Endothelial cell of umbilical vein (primary cell): ENCODE data around the gene ELOVL1. TPM values are rescaled to one million over a fixed set of nuclear protein-coding genes. Genes with fewer than 3 reads are reported as not detected.

ENCODE experiments used
- BruUV-seq: library from RNA; stranded (reverse); fragments of 400-500 nt; replicated peaks from 2 replicates; lab custom pipeline; 2021; lab: Mats Ljungman, UMichigan
- CTCF ChIA-PET: fragments of 300-600, 350-600 bp; sonication (Branson Sonifier 250); formaldehyde crosslinking; loops from one replicate; lab custom pipeline; 2021; ENCODE audit warnings: antibody characterized with exemption, inconsistent platforms; lab: Charles Lee
- POLR2A ChIA-PET: fragments of 300-600, 350-600 bp; sonication (Branson Sonifier 250); formaldehyde crosslinking; loops from one replicate; lab custom pipeline; 2021; ENCODE audit warnings: antibody characterized with exemption, inconsistent platforms; lab: Charles Lee
- DNase-seq: peaks from one replicate; pipeline ENCODE4 v3.0.0-alpha.2; 2011; ENCODE audit warnings: low read depth, low spot score
- FAIRE-seq: peaks from 2 replicates; lab custom pipeline; 2011; peaks lifted over from hg19 to GRCh38; lab: Jason Lieb, UNC
- H2AFZ ChIP-seq: 2 replicates; pipeline ENCODE4 v1.6.0; 2012; ENCODE audit warnings: low read depth, low read length, control low read depth, inconsistent platforms
- H3K27ac ChIP-seq: 2 replicates; pipeline ENCODE4 v1.5.1; 2011; ENCODE audit warnings: low read depth, mild to moderate bottlenecking, control low read depth, low read length, moderate library complexity; ENCODE audit not compliant: insufficient read depth
- H3K27me3 ChIP-seq, 2 experiments: 2 replicates each; pipeline versions ENCODE4 v1.6.0 to v1.6.1; 2011; ENCODE audit warnings: low read length in 2 of 2, mixed read lengths in 1 of 2; ENCODE audit not compliant: control insufficient read depth in 2 of 2, insufficient read depth in 2 of 2
- H3K36me3 ChIP-seq, 2 experiments: 2 replicates in 1 of 2; 3 replicates in 1 of 2; pipeline ENCODE4 v1.5.1; 2011; ENCODE audit warnings: low read length in 2 of 2, mild to moderate bottlenecking in 1 of 2, moderate library complexity in 1 of 2; ENCODE audit not compliant: control insufficient read depth in 2 of 2, insufficient read depth in 2 of 2; ENCODE audit errors: extremely low read depth in 1 of 2
- H3K4me1 ChIP-seq: 3 replicates; pipeline ENCODE4 v1.5.1; 2011; ENCODE audit warnings: mild to moderate bottlenecking, low read length; ENCODE audit not compliant: control insufficient read depth, insufficient read depth; ENCODE audit errors: extremely low read depth
- H3K4me2 ChIP-seq: 2 replicates; pipeline ENCODE4 v1.6.1; 2011; ENCODE audit warnings: low read length, control low read depth, mixed read lengths; ENCODE audit not compliant: insufficient read depth
- H3K4me3 ChIP-seq, 3 experiments: fragments of 200-600 bp in 1 of 3; sonication (generic), shearing (Covaris generic) in 1 of 3; replicated peaks in 1 of 3; 2 replicates each; pipeline ENCODE4 v1.5.1; 2011 to 2016; ENCODE audit warnings: control low read depth in 3 of 3, low read length in 3 of 3, mild to moderate bottlenecking in 2 of 3, inconsistent platforms in 1 of 3, low read depth in 1 of 3, moderate library complexity in 1 of 3; ENCODE audit not compliant: insufficient read depth in 1 of 3
- H3K79me2 ChIP-seq: 2 replicates; pipeline ENCODE4 v1.6.0; 2012; ENCODE audit warnings: low read length, inconsistent platforms; ENCODE audit not compliant: control insufficient read depth, insufficient read depth
- H3K9ac ChIP-seq: replicated peaks from 2 replicates; pipeline ENCODE3; 2011; ENCODE audit warnings: low read length, control low read depth; ENCODE audit not compliant: insufficient read depth; ENCODE audit errors: extremely low read depth
- H3K9me1 ChIP-seq: replicated peaks from 3 replicates; pipeline ENCODE4 v1.6.0; 2011; ENCODE audit warnings: mild to moderate bottlenecking, low read length; ENCODE audit not compliant: control insufficient read depth, insufficient read depth; ENCODE audit errors: extremely low read depth
- H3K9me3 ChIP-seq: replicated peaks from 2 replicates; pipeline ENCODE4 v1.5.1; 2012; ENCODE audit warnings: low read length, inconsistent platforms; ENCODE audit not compliant: control insufficient read depth, insufficient read depth
- H4K20me1 ChIP-seq: replicated peaks from 2 replicates; pipeline ENCODE3; 2011; ENCODE audit warnings: mild to moderate bottlenecking, low read length; ENCODE audit not compliant: control insufficient read depth, insufficient read depth; ENCODE audit errors: extremely low read depth
- EZH2 ChIP-seq: IDR thresholded peaks from 2 replicates; pipeline ENCODE4 v1.6.1; 2012; ENCODE audit warnings: borderline replicate concordance, low read depth, mild to moderate bottlenecking, moderate library complexity, low read length, inconsistent platforms; ENCODE audit not compliant: severe bottlenecking
- FOS ChIP-seq: IDR thresholded peaks from 2 replicates; pipeline ENCODE4 v1.6.1; 2011; ENCODE audit warnings: mild to moderate bottlenecking, low read length, moderate library complexity, borderline replicate concordance; ENCODE audit not compliant: insufficient read depth
- GATA2 ChIP-seq: IDR thresholded peaks from 2 replicates; pipeline ENCODE4 v1.7.0; 2011; ENCODE audit warnings: low read depth, mild to moderate bottlenecking, moderate library complexity, mixed read lengths, low read length; ENCODE audit not compliant: insufficient read length, insufficient read depth
- JUN ChIP-seq: IDR thresholded peaks from 2 replicates; pipeline ENCODE4 v1.6.1; 2011; ENCODE audit warnings: borderline replicate concordance, low read depth; ENCODE audit not compliant: insufficient read length, insufficient read depth
- MYC ChIP-seq: IDR thresholded peaks from one replicate; pipeline ENCODE4 v1.6.1; 2011; ENCODE audit warnings: mild to moderate bottlenecking, low read depth, low read length
- POLR2A ChIP-seq: IDR thresholded peaks from 2 replicates; pipeline ENCODE4 v1.6.1; 2012; ENCODE audit warnings: low read depth, mild to moderate bottlenecking, control low read depth, low read length
- POLR2AphosphoS5 ChIP-seq: IDR thresholded peaks from 2 replicates; pipeline ENCODE4 v1.6.1; 2012; ENCODE audit warnings: low read depth, mild to moderate bottlenecking, control low read depth, low read length, moderate library complexity; ENCODE audit not compliant: insufficient read depth
- dilution Hi-C: fragments of 300-500 bp; cut with MboI; formaldehyde crosslinking; loops from one replicate; pipeline ENCODE4 v1.15.0; 2019; ENCODE audit warnings: low sequenced_read_pairs; ENCODE audit not compliant: extremely low pct_ligation_motif_present
- intact Hi-C: fragments of 100-400 bp; cut with micrococcal nuclease; formaldehyde crosslinking; loops from one replicate; pipeline ENCODE4 v1.10.0; 2022
- polyA plus RNA-seq, 4 experiments: library from polyadenylated mRNA; depleted of rRNA in 3 of 4; stranded (reverse) in 3 of 4; unstranded in 1 of 4; fragments of >200 nt; gene quantifications; 2 replicates each; pipeline versions ENCODE4 v1.2.1 to v1.2.3, GENCODE V29; 2011 to 2012; ENCODE audit warnings: missing spikeins in 1 of 4
- total RNA-seq: library from RNA; stranded (reverse); gene quantifications from 2 replicates; pipeline ENCODE4 v1.2.3, GENCODE V29; 2021
- TF ChIP-seq, protein P1 (sequence below), 2 donors: IDR thresholded peaks; 1 replicate in 1 of 2; 2 replicates in 1 of 2; pipeline ENCODE4 v1.5.1; 2011; ENCODE audit warnings: low read length in 2 of 2, mild to moderate bottlenecking in 2 of 2, moderate library complexity in 2 of 2, control low read depth in 1 of 2, inconsistent platforms in 1 of 2, low read depth in 1 of 2; ENCODE audit not compliant: insufficient read depth in 1 of 2; ENCODE audit errors: extremely low read depth in 1 of 2
- TF ChIP-seq, protein P2 (sequence below): IDR thresholded peaks from 2 replicates; pipeline ENCODE4 v1.6.1; 2011; ENCODE audit not compliant: insufficient read depth, insufficient read length

Gene ELOVL1
- total and polyA plus RNA-seq, 2 donors (not counting 3 experiments of a cell fraction or from before 2014, with no cell fraction given): 134 to 303 TPM

DNA sequence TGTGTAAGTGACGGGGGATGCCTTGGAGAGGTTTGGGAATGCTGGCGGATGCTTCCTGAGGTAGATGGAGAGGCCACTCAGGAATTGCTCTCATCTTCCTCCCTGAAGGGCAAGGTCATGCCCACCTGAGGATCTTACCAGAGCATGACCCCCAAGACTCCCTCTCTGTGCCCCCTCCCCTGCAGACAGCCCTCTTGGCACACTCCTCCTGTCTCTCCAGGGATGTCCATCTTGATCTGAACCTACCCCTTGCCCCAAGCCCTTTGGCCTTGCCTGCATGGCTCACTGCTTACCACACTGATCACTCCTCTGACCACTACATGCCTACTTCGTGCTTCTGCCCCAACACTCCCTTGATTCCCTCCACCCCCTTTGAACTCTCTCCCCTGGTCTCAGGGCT, 48.0 kb downstream of the ELOVL1 start:
- dilution Hi-C loops: no loop called here
- Histone ChIP-seq H3K9me3 (no peaks in the 10 kb centered on the region), H3K9ac (no peak overlapping the region), H3K36me3 (peaks cover 49 to 86% of the 10 kb centered on the region in 2 experiments), H3K79me2 (no peaks in the 10 kb centered on the region), H2AFZ (no peak overlapping the region), H3K4me1 (no peaks in the 10 kb centered on the region), H3K9me1 (no peaks in the 10 kb centered on the region), H3K4me3 (no peak overlapping the region), H4K20me1 (no peaks in the 10 kb centered on the region), H3K27me3 (no peaks in the 10 kb centered on the region), H3K4me2 (no peak overlapping the region), H3K27ac (no peak overlapping the region)
- FAIRE-seq (no peak), DNase-seq (no peak)
- TF ChIP-seq, protein P1, sequence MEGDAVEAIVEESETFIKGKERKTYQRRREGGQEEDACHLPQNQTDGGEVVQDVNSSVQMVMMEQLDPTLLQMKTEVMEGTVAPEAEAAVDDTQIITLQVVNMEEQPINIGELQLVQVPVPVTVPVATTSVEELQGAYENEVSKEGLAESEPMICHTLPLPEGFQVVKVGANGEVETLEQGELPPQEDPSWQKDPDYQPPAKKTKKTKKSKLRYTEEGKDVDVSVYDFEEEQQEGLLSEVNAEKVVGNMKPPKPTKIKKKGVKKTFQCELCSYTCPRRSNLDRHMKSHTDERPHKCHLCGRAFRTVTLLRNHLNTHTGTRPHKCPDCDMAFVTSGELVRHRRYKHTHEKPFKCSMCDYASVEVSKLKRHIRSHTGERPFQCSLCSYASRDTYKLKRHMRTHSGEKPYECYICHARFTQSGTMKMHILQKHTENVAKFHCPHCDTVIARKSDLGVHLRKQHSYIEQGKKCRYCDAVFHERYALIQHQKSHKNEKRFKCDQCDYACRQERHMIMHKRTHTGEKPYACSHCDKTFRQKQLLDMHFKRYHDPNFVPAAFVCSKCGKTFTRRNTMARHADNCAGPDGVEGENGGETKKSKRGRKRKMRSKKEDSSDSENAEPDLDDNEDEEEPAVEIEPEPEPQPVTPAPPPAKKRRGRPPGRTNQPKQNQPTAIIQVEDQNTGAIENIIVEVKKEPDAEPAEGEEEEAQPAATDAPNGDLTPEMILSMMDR (IDR thresholded peaks at IDR 0.05; ENCODE audit: extremely low read depth in 1 of 2, insufficient read depth in 1 of 2, low read depth in 1 of 2, low read length in 2 of 2): no peak
- TF ChIP-seq, protein P2, sequence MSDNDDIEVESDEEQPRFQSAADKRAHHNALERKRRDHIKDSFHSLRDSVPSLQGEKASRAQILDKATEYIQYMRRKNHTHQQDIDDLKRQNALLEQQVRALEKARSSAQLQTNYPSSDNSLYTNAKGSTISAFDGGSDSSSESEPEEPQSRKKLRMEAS: no peak
- TF ChIP-seq POLR2AphosphoS5: no peak
- CTCF ChIA-PET: interaction anchor here (1.1 to 2.3 kb wide), 2 partner anchors 63 to 95 kb away, joined by 3 to 8 read pairs; no protein-coding TSS in a partner anchor
- POLR2A ChIA-PET: no interaction called here
- no TSS peak for BruUV-seq
- intact Hi-C loops: no loop called here

DNA sequence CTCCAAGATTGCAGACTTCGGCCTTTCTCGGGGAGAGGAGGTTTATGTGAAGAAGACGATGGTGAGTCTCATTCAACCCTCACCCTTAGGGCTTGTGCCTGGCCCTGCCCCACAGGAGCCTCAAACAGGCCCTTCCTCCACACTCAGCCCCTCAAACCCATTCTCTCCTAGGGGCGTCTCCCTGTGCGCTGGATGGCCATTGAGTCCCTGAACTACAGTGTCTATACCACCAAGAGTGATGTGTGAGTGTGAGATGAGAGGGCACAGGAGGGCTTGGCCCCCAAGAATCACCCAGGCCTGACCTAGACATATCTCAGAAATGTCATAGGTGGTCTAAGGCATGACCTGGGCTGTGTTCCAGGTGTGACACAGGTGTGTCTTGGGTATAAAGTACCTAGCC, 48.5 kb downstream of the ELOVL1 start:
- no peak for FAIRE-seq
- H3K27me3 ChIP-seq: no peaks in the 10 kb centered on the region
- BruUV-seq: no TSS peak

More for the DNA sequence above, 48.5 kb downstream of the ELOVL1 start:
- Histone ChIP-seq H3K36me3 (peaks cover 45 to 83% of the 10 kb centered on the region in 2 experiments), H3K9me3 (no peaks in the 10 kb centered on the region), H3K4me1 (no peaks in the 10 kb centered on the region), H2AFZ (no peak overlapping the region), H4K20me1 (no peaks in the 10 kb centered on the region), H3K9me1 (no peaks in the 10 kb centered on the region), H3K79me2 (no peaks in the 10 kb centered on the region), H3K9ac (no peak overlapping the region), H3K4me2 (no peak overlapping the region), H3K27ac (no peak overlapping the region), H3K4me3 (no peak overlapping the region)
- dilution Hi-C loops (no loop called here), intact Hi-C loops (no loop called here)
- DNase-seq: no peak
- TF ChIP-seq FOS: no peak
- no peak for TF ChIP-seq GATA2
- TF ChIP-seq JUN: no peak
- TF ChIP-seq, protein P1 (IDR thresholded peaks at IDR 0.05; ENCODE audit: extremely low read depth in 1 of 2, insufficient read depth in 1 of 2, low read depth in 1 of 2, low read length in 2 of 2): no peak
- TF ChIP-seq MYC: no peak
- TF ChIP-seq, protein P2: no peak
- TF ChIP-seq EZH2: no peak
- no peak for TF ChIP-seq POLR2AphosphoS5
- TF ChIP-seq POLR2A: no peak
- ChIA-PET CTCF (no interaction called here), POLR2A (no interaction called here)
